ENCODE measurements around the gene DENND2D.

DENND2D gene

GRCh38 chr1:111175349-111175748 is 25.1 kb downstream of the DENND2D start:
- DNase-seq (ENCODE audit: low read depth), result no peak

- no peak for DNase-seq (ENCODE audit: low read depth)
These were observed 26.4 kb downstream of the DENND2D start for GRCh38 chr1:111174070-111174469.

- DNase-seq (ENCODE audit: low read depth), result no peak
These were observed 28.0 kb downstream of the DENND2D start for GRCh38 chr1:111172463-111172862.

GRCh38 chr1:111164151-111164550 is 36.3 kb downstream of the DENND2D start:
- DNase-seq (ENCODE audit: low read depth), result no peak

- DNase-seq (ENCODE audit: low read depth), result no peak
These were observed 37.1 kb downstream of the DENND2D start for GRCh38 chr1:111163363-111163762.

GRCh38 chr1:111162488-111162880 is 38.0 kb downstream of the DENND2D start:
- DNase-seq (ENCODE audit: low read depth), result no peak

- no peak for DNase-seq (ENCODE audit: low read depth)
These were observed 38.5 kb downstream of the DENND2D start for GRCh38 chr1:111161843-111162487.

GRCh38 chr1:111157431-111157830 is 43.0 kb downstream of the DENND2D start:
- DNase-seq (ENCODE audit: low read depth), result no peak

- DNase-seq (ENCODE audit: low read depth), result no peak
These were observed 46.1 kb downstream of the DENND2D start for GRCh38 chr1:111154021-111154999.

- no peak for DNase-seq (ENCODE audit: low read depth)
These were observed 48.6 kb downstream of the DENND2D start for GRCh38 chr1:111151838-111152237.

GRCh38 chr1:111148376-111148881 is 52.0 kb downstream of the DENND2D start:
- no peak for DNase-seq (ENCODE audit: low read depth)

- DNase-seq (ENCODE audit: low read depth), result no peak
These were observed 52.5 kb downstream of the DENND2D start for GRCh38 chr1:111147948-111148347.

GRCh38 chr1:111145963-111146768 is 54.3 kb downstream of the DENND2D start:
- no peak for DNase-seq (ENCODE audit: low read depth)

GRCh38 chr1:111145542-111145941 is 54.9 kb downstream of the DENND2D start:
- no peak for DNase-seq (ENCODE audit: low read depth)

- DNase-seq (ENCODE audit: low read depth), result no peak
These were observed 58.0 kb downstream of the DENND2D start for GRCh38 chr1:111142356-111142975.

GRCh38 chr1:111141245-111142220 is 58.9 kb downstream of the DENND2D start:
- DNase-seq (ENCODE audit: low read depth), result no peak

- DNase-seq (ENCODE audit: low read depth), result no peak
These were observed 59.8 kb downstream of the DENND2D start for GRCh38 chr1:111140680-111140967.

GRCh38 chr1:111139956-111140679 is 60.3 kb downstream of the DENND2D start, which contains the start of the genes CEPT1 and DRAM2:
TSS of gene CEPT1 (plus strand) at chr1:111140223. CDS start at chr1:111147715, 7,492 bp downstream.
TSS of gene DRAM2 (minus strand) at chr1:111140093. CDS start at chr1:111131554, 8,539 bp downstream.
- peak; percentile 81 for DNase-seq (ENCODE audit: low read depth)

- no peak for DNase-seq (ENCODE audit: low read depth)
These were observed 61.0 kb downstream of the DENND2D start for GRCh38 chr1:111139324-111139955.

Data from activated T-helper 1 cell treated with Interleukin-2 at 50 U/mL for 16 hours (primary cell).